Bone marrow (tissue), 2 donors: ENCODE data around the gene PPP1R16B.

ENCODE experiments used
- DNase-seq, 2 donors: peaks; one replicate each; lab custom pipeline; 2025; lab: John Stamatoyannopoulos, UW

The PPP1R16B gene

DNA sequence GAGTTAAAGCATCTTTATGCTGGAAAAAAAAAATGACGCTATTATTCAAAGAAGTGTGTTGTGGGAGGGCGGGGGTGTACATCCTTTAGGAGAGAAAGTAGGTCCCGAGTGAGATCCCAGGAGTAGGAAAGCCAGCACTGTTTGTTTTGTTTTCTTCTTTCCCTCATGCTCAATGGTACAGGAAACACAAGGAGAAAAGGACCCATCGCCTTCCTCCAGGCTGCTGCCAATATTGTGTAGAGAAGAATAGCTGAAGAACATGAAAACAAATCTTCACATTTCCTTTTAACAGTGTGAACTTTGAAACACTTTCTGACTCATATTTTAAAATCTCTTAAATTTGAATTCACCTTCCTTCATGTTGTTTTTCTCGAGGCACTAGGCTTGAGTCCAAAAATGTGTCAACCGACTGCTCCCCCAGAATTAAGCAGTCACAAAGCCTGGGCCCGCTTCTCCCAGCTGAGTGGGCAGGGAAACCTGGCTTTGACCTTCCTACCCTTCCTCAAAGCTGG, 22.3 kb downstream of the PPP1R16B start:
- DNase-seq: no peak

DNA sequence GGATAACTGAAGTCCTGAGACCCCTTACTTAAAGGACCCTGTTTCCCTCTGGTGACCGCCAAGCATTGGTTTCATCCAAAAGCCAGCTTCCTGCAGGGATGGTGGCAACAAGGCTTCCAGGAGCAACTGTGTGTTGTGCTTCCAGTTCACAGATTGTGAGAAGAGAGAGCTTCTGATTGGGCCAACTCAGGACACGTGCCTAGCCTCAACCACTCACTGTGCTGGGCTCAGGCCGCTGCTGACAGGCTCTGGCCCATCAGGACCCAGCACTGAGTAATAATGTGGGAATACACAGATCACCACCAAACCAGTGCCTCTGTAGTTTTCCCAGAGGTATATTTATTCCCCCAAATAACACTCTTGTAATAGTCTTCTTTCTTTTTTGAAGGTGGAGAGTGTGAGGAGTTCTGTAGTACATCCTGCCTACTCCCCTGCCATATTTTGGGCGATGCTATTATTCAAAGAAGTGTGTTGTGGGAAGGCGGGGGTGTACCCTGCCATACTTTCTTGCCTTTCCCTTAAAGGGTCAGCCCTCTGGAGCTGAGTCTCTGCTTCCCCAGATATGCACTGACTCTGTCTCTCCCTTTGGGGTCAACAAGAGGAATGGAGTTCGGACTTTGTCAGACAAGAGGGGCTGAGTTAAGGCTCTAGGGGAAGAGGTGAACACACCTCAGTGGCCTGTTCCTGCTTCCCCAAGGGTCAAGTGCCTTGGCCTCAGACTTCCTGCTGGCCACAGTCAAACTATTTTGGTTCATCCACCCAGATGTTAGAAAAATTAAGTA, 23.2 kb downstream of the PPP1R16B start:
- DNase-seq: no peak

DNA sequence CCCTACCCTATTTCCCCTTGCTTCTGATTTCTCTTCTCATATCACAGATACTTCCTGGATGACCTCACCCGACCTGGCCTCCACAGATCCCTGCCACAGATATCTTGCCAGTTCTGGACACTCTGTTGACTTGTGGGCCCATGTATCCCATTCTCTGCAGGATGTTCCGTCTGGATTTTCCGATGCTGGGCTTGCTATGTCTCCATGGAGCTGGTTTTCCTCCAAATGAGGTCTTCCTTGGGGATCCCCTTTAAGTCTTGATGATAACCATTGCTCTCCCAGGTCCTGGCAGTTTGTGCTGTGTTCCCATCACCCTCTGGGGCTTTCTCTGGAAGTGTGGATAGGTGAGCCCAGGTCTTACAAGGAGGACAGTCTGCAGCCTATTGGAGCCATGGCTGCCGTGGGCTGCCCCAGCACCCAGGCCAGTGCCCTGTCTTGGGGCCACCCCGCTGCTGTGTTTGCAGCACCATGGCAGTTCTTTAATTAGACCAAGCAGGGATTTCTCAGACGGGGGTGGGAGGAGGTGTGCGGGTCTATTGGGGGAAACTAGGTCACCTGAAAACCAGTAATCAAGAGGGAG, 23.9 kb downstream of the PPP1R16B start:
- DNase-seq: no peak

DNA sequence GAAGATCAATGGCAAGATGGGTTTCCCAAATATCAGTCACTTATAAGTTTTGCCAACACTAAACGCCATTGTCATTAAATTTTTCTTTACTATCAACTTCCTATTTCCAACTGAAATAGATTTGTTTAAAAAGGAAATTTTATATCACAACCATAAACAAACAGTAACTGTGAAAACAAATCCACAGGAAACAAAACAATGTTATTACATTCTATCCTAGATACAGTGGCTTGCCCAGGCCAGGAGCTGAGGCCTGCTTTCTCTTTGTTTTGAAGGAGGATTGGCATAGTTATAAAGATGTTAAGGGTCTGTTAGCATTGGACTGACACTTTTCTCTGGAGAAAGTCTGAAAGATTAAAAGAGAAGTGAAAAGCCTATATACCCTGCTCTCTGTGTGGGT, 24.9 kb downstream of the PPP1R16B start:
- no peak for DNase-seq

DNA sequence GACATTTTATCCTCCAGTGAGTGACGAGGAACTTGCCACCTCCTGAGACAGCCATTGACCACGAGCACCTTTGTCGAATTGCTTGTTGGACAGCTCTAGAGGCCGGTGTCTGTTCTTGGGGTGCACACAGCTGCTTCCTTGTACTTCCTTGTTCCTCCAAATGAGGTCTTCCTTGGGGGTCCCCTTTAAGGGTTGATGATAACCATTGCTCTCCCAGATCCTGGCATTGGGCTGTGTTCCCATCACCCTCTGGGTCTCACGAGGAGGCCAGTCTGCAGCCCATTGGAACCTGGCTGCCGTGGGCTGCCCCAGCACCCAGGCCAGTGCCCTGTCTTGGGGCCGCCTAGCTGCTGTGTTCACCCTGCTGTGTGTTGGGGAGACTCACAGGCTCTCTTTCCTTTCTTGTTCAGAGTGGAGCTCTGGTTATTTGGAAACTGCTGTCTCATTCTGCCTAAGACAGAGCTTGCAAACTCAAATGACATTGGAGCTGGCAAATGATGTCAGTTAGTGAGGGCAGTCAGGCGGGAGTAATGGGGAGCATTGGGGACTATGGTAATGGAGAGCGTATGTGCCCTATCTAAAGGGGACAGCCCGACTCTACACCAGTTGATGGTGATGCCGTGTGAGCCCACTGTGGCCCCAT, 25.7 kb downstream of the PPP1R16B start:
- no peak for DNase-seq

DNA sequence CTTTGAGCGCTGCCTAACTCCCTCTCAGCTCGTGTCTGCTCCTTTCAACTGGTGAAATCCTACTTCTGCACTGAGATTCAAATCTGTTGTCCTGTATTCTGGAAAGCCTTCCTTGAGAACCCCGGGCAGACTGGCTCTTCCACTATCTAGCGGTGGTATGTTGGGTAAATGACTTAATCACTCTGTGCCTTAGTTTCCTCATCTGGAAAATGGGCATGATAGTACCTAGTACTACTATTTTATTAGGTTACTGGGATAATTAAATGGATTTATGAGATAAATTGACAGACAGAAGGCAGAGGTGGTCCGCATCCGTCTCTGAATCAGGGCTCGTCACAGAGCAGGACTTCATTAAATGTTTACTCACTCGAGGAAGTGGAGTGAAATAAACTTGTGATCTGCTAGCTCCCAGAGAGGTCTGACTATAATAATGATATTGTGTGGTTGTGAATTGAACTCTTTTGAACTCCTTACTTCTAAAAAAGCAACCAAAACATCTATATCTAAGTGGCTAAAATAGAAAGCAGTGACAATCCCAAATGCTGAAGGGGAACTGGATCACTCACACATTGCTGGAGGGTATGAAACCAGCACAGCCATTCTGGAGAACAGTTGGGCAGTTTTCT, 26.6 kb downstream of the PPP1R16B start:
- no peak for DNase-seq

DNA sequence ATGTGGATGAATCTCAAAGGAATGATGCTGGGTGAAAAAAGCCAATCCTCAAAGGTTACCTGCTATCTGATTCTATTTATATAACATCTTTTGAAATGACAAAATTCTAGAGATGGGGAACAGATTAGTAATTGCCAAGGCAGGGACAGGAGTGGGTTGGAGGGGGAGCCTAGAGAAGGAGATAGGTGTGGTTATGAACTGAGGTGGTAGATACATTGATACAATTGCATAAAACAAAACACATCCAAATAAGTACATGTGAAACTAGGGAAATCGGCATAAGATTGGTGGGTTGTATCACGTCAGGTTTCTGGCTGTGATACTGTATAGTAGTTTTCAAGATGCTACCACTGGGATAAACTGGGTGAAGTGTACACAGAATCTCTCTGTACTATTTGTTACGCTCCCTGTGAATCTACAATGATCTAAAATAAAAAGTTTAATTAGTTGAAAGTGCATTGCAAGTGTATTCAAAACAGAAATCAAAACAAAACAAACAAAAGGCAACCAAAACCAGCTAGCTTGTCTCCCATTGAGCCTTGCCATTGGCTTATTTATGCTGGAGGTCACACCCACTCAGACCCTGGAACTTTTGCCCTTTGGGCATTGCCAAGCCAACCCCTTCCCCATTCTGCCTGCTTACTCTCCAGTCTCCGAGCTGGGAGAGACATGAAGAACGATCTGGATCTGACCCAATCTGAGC, 27.8 kb downstream of the PPP1R16B start:
- DNase-seq: no peak

DNA sequence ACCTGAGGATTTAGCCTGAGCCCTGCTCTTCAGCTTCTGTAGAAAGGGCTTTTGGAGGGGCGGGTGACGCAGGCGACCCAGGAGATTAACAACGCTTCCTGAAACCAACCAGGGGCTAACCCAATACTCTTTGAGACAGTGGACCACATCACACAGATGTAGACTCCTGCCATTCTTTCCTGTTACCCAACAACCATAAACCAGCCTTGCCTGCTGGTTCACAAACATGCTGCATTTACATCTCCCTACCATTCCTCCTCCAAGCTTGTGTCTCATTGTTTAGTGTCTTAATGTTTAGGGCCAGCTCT, 28.3 kb downstream of the PPP1R16B start:
- DNase-seq: no peak

DNA sequence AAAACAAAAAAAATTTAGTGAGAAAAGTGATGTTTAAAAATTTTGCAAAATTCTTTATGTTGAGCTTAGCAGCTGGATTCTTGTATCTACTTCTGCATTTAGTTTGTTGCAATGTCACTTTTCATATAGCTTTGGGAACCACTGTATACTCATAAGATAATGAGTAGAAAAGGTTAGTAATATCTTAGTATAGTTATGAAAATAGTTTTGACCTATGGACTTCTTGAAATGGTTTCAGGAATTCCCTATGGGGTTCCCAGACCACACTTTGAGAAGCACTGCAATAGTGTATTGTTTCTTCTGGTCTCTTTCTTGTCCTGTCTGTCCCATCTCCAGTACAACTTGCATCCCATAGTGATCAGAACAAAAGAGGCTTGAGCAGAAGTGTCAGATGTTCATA, 29.4 kb downstream of the PPP1R16B start:
- no peak for DNase-seq

DNA sequence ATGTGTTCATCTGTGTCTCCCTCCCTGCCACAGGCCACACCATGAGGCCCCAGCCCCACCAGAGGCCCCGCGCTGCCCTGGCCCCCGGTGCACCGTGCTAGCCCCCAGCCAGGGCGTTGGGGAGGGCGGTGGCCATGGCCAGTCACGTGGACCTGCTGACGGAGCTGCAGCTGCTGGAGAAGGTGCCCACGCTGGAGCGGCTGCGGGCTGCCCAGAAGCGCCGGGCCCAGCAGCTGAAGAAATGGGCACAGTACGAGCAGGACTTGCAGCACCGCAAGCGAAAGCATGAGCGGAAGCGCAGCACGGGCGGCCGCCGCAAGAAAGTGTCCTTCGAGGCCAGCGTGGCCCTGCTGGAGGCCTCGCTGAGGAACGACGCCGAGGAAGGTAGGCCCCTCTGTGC, 30.3 kb downstream of the PPP1R16B start:
- DNase-seq: no peak

DNA sequence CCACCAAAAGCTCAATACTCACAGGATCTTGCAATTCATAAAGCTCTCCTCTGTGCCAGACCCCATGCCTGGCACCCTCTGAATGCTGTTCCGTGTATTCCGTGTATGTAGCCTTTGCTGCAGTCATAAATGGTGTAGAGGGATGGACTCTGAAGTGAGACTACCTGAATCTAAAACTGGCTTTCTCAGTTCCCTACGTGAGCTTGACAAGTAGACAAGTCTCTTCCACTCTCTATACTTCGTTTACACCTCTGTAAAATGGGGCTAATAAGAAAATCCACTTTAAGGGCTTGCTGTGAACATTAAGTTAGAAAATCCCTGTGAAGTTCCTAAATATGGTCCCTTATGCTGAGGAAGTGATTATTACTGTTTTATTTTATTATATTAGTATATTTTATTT, 31.5 kb downstream of the PPP1R16B start:
- no peak for DNase-seq

DNA sequence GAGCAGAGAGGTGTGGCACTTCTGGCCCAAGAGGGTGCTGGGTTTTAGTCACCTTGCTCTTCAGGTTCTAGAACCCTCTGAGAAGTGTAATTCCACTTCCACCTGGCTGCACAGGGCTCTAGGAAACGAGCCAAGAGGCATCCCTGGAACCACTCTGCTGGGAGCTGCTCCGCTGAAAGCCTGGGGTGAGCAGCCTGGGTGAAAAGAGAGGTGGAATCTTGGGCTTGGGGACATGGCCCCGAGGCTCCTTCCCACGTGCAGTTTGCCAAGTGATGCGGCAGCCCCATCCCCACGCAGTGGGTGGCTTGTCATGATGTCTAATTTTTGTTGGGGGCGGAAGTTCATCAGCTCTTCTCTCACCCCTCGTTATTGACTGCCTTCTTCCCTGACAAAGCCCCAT, 32.8 kb downstream of the PPP1R16B start:
- no peak for DNase-seq

DNA sequence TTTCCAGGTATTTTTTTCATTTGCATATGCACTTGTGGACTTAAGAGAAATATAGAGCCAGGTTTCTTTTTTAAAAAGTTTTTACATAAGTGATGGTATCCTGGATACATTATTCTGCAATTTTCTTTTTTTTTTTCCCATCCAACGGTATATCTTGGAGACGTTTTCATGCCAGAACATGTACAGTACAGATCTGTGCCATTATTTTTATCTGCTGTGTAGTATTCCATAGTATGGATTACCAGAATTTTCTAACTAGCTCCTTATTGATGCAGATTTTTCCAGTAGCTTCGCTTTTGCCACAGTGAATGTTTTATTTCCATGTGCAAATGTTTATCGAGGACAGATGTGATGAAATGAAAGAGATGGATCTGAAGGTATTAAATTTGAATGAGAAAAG, 34.1 kb downstream of the PPP1R16B start:
- DNase-seq: no peak

DNA sequence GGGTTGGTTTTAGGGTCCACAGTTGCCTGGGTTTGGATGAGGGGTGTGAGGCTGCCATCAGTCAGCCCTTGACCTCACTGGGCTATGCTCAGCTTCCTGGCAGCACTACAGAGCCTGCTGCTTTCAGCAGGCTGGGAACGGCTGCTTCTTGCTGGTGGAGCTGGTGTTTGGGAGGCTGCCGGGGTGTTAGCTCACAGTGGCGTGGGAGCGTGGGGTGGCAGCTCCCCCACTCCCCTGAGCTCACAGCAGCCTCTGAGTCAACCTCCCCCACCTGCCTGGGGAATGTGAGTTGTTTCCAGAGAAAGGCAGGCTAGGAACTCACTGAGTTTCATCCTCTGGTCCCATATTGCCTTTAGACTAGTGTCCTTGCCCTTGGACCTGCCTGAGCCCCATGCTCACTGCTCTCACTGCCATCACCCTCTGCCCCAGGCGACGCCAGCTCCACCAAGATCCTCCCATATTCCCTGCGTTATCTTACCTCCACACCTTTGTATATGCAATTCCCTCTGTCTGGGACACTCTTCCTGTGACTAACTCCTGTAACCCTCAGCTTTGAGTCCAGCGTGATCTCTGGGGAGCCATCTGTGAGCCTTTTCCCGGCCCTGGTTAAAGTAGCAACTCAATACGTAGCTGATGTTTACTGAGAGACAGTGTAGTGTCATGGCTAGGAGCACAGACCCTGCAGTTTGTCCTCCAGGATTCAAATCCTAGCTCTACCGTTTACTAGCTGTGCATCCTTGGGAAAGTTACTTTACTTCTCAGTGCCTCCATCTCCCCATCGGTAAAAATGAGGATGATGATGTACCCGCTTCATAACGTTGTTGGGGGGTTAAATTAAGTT, 34.8 kb downstream of the PPP1R16B start:
- no peak for DNase-seq

DNA sequence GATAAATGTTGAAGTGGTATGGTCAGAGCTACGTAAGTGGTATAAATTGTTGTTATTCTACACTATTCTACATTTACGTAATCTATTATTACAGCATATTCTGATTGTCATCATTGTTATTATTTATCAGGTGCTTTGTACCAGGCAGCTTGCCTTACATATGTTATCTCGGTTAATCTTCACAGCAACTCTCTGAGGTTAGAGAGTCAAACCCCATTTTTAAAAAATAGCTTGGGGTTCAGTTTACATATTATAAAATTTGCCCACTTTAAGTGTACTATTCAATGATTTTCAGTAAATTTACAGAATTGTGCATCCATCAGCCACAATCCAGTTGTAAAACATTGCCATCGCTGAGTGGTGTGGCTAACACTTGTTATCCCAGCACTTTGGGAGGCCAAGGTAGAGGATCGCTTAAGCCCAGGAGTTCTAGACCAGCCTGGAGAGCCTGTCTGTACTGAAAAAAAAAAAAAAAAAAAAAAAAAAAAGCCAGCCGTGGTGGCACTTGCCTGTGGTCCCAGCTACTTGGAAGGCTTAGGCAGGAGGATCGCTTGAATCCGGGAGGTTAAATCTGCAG, 35.5 kb downstream of the PPP1R16B start:
- DNase-seq: no peak

DNA sequence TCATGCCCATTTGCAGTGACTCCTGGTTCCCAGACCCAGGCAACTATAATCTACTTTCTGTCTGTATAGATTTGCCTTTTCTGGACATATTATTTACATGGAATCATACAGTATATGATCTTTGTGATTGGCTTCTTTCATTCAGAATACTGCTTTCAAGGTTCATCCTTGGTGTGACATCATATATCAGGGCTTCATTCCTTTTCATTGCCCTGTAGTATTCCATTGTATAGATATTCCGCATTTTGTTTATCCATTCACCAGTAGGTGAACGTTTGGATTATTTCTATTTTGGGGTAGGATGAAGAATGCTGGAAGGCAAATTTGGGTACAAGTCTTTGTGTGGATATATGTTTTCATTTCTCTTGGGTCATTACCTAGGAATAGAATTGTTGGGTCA, 36.1 kb downstream of the PPP1R16B start:
- DNase-seq: no peak

DNA sequence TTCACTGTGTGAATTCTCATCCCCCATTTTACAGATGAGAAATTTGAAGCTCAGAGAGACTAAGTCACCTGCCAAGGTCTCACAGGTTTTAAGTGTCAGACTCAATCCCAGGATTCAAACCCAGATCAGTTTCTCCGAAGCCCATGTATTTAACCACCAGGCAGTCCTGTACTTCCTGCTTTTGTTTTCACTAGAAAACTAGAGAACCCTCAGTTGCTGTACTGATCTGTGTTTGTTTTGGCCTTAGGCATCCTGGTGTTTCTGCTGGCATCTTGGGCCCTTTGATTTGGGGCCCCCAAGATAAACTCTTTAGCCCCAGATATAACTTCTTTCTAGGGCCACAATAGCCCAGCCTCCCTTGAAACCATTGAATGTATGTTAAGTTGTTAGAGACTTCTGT, 36.5 kb downstream of the PPP1R16B start:
- DNase-seq: no peak

DNA sequence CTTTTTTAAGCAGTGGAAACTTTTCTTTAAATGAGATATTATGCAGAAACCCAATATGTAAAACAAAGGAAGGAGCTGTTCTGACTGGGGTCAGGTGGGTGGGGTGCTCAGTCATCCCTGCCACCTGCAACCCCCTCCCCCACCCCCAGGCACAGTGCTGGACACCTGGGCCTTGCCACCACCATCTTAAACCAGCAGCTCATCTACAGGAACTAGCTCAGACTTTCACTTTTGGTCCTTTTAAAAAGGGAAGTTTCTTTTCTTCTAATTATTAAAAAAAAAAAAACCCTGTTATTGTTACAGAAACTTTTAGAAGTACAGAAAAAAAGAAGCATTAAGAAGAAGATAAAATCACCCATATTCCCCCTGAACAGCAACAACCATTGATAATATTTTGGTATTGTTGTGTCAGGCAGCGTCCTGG, 37.1 kb downstream of the PPP1R16B start:
- peak in 1 of 2 donors; percentile 67 for DNase-seq

DNA sequence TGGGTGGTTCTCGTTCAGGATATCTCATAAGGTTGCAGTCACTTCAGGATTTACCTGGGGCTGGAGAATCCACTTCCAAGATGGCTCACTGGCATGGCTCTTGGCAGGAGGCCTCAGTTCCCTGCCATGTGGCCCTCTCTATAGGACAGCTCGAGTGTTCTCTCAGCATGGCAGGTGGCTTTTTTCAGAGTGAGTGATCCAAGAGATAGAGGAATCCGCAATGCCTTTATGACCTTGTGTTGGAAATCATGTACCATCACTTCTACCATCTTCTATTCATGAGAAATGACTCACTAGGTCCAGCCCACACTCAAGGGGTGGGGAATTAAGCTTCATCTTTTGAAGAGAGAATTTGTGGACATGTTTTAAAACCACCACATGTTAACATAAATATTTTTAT, 37.8 kb downstream of the PPP1R16B start:
- DNase-seq: no peak

DNA sequence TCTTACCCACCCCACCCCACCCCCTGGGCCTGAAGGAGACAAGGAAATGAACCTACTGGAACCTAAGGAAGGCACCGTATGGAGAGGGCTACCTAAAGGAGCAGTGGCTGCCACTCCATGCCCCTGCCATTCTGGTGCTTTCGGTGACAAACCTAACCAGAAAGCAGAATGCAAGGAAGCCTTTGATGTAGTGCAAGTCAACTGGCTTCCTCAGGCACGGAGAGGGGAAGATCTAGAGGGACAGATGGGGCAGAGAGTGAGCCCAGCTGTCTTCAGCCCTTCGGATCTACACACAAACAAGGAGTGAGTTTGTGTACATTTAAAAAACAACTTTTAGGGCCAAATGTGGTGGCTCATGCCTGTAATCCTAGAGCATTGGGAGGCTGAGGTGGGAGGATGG, 39.5 kb downstream of the PPP1R16B start:
- DNase-seq: no peak

DNA sequence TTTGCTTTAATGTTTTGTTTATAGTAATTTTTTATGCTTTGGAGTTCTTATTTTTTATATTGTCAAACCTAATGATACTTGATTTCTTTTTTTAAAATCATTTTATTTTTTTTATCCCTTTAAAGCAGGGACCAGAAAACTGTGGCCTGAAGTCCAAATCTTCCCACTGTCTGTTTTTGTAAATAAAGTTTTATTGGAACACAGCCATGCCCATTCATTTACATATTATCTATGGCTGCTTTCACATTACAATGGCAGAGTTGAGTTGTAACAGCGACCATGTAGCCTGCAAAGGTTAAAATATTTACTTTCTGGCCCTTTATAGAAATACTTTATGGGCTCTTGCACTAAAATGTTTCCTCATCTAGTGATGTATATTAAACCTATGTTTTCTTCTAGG, 42.3 kb downstream of the PPP1R16B start:
- DNase-seq: no peak
